Subcutaneous adipose tissue (tissue), 4 donors: Measurements from ENCODE around the gene THYN1. TPM values are rescaled to one million over a fixed set of nuclear protein-coding genes. Genes with fewer than 3 reads are reported as not detected.

Experiments
- total RNA-seq, 4 donors: library from RNA; depleted of rRNA; stranded (reverse); fragments of >200 nt; gene quantifications; one replicate each; pipeline ENCODE4 v1.1.0, GENCODE V29; 2016
- TF ChIP-seq, protein P1 (sequence below): fragments of 450-650 bp; IDR thresholded peaks from one replicate; pipeline ENCODE4 v1.5.1; 2016; ENCODE audit warnings: low read depth, mild to moderate bottlenecking, control low read depth, antibody characterized with exemption, moderate library complexity

Gene THYN1
- total RNA-seq = 100 to 1,000 TPM in 1 of 4 donors, 10 to 100 TPM in 3; 48.9 to 124 (median 56.4) TPM

GRCh38 chr11:134253188-134253993 lies at the start of gene THYN1, which contains the start of gene ACAD8:
TSS of gene THYN1 (minus strand) at chr11:134253352. CDS start at chr11:134252882, 470 bp downstream.
TSS of gene ACAD8 (plus strand) at chr11:134253568. CDS start at chr11:134253601, 33 bp downstream.
- TF ChIP-seq, protein P1, sequence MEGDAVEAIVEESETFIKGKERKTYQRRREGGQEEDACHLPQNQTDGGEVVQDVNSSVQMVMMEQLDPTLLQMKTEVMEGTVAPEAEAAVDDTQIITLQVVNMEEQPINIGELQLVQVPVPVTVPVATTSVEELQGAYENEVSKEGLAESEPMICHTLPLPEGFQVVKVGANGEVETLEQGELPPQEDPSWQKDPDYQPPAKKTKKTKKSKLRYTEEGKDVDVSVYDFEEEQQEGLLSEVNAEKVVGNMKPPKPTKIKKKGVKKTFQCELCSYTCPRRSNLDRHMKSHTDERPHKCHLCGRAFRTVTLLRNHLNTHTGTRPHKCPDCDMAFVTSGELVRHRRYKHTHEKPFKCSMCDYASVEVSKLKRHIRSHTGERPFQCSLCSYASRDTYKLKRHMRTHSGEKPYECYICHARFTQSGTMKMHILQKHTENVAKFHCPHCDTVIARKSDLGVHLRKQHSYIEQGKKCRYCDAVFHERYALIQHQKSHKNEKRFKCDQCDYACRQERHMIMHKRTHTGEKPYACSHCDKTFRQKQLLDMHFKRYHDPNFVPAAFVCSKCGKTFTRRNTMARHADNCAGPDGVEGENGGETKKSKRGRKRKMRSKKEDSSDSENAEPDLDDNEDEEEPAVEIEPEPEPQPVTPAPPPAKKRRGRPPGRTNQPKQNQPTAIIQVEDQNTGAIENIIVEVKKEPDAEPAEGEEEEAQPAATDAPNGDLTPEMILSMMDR = no peak

GRCh38 chr11:134294664-134295063 lies 41.5 kb upstream of the THYN1 start:
- TF ChIP-seq, protein P1 = no peak

DNA sequence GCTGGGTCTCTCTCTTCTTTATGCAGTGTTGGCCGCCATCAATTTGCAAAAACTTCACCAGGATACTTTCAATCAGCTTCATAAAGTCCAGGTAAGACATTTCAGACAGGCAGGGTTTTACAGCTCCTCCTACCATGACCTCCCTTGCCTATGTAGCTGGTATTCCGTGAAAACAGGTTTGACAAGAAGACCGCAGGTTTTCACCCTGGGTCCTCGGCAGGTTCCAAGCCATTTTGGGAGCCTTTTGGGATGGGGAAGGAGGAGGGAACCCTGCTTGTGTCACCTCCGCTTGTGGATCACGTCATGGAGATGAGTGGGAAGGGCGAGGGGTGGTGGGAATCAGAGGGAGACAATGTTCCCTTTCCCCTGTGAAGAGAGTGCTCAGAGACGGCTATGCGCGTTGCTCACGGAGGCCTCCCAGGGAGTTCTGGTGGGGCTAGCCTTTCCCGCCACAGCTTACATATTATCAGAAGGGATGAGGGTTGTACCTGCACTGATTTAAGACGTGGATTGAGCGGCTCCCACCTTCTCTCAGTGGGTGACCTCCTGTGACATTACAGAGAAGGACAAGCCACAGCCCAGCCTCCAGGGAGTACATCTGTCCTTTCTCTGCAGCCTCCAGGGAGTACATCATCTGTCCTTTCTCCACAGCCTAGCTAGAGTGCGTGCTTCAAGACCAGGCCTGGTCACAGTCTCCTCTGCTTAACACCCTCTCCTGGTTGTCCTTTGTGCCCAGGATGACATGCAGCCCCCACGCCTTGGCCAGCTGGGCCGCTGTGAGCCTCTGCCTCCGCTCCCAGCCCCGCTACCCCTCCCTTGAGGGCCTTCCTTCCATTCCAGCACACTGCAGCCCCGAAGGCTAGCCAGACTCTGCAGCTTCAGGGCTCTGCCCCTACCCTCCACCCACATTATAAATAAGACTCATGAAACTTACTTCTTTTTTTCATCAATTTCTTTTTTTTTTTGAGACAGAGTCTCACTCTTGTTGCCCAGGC lies 40.3 kb upstream of the THYN1 start:
- TF ChIP-seq, protein P1 = no peak

- TF ChIP-seq, protein P1 = no peak
Measured at GRCh38 chr11:134292661-134293060, 39.5 kb upstream of the THYN1 start.

DNA sequence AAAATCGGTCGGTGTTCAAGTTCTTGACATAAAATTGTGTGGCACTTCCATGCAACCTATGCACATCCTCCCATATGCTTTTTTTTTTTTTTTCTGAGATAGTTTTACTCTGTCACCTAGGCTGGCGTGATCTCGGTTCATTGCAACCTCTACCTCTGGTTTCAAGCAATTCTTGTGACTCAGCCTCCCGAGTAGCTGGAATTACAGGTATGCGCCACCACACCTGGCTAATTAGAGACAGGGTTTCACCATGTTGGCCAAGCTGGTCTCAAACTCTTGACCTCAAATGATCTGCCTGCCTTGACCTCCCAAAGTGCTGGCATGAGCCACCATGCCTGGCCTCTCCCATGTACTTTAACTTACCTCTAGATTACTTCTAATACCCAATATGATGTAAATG lies 38.0 kb upstream of the THYN1 start:
- TF ChIP-seq, protein P1 = no peak

DNA sequence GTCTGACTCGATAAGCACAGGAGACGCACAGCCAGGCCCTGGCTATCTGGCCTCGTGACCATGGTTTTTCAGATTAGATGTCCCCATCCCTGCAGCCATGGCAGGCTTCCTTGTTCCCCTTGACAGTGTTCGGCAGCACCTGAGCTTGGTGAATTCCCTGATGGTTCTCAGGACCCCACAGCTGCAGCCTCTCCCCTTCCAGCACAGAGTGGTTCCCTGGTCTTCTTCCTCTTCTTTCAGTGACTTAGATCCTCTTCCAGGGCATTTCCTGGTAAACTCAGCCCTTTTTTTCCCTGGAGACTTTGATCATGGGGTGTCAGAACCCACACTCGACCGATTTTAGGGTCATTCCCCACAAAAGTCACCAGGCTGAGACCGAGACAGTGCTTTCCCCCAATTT lies 37.5 kb upstream of the THYN1 start:
- TF ChIP-seq, protein P1 = no peak

DNA sequence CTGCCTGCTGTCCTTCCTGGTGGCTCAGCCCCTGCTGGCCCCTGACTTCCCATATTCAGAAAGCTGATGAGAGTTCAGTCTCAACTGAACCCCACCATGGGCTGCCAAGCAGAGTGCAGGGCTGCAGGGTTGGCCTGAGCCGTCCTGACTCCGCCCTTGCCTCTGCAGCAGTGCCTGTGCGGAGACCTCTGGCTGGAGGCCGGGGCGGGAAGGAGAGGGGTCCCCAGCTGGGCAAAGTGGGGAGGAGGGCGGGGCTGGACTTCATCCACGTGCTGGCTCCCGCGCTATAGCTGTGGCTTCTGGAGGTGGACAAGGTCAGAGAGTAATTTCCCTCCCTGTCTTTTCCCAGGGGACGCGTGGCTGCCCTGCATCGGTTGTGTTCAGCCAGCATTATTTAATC lies 36.6 kb upstream of the THYN1 start:
- TF ChIP-seq, protein P1 = no peak
